B cell (primary cell): ENCODE measurements around the gene ZNF804B.

Experiments
- CTCF ChIP-seq: fragments of 200-600 bp; IDR thresholded peaks from one replicate; pipeline ENCODE4 v1.8.0; 2022; ENCODE audit warnings: antibody characterized with exemption, mild to moderate bottlenecking
- EZH2 ChIP-seq: IDR thresholded peaks from 2 replicates; pipeline ENCODE4 v1.6.1; 2012; ENCODE audit warnings: borderline replicate concordance, low read depth, mild to moderate bottlenecking, moderate library complexity, low read length; ENCODE audit not compliant: insufficient read depth, poor library complexity, severe bottlenecking

GRCh38 chr7:88965371-88965770 lies 205.9 kb downstream of the ZNF804B start:
- TF ChIP-seq EZH2 (no peak), CTCF (no peak)
